SK-N-SH treated with all-trans-retinoic acid at 6 μM for 48 hours (cell line): ENCODE data around the gene ATP6AP1.

Experiments
- ATAC-seq: fragments of 200-7000 bp; cut with Tn5 transposase; 3 replicates; pipeline ENCODE4 v1.9.1; 2020; ENCODE audit warnings: mild to moderate bottlenecking, moderate library complexity
- ARNTL ChIP-seq: fragments of 450-650 bp; formaldehyde crosslinking; IDR thresholded peaks from 2 replicates; pipeline ENCODE4 v1.5.0; 2020; ENCODE audit warnings: low read depth, mild to moderate bottlenecking, moderate library complexity, borderline replicate concordance
- CSDC2 ChIP-seq: fragments of 250-450 bp; sonication (Bioruptor Pico); IDR thresholded peaks from 2 replicates; pipeline ENCODE4 v1.5.0; 2020; ENCODE audit warnings: mild to moderate bottlenecking, moderate library complexity
- ESRRG ChIP-seq: fragments of 250-450 bp; sonication (Bioruptor Pico); IDR thresholded peaks from 2 replicates; pipeline ENCODE4 v1.6.1; 2021; ENCODE audit warnings: mild to moderate bottlenecking
- GLIS3 ChIP-seq: fragments of 250-450 bp; sonication (Bioruptor Pico); IDR thresholded peaks from 2 replicates; pipeline ENCODE4 v1.5.0; 2020; ENCODE audit warnings: mild to moderate bottlenecking, moderate library complexity
- ISL1 ChIP-seq: fragments of 250-450 bp; sonication (Bioruptor Pico); IDR thresholded peaks from 2 replicates; pipeline ENCODE4 v2.1.2; 2022; ENCODE audit warnings: mild to moderate bottlenecking, moderate library complexity
- OSR1 ChIP-seq: fragments of 250-450 bp; sonication (Bioruptor Pico); IDR thresholded peaks from 2 replicates; pipeline ENCODE4 v1.8.0; 2022; ENCODE audit warnings: moderate library complexity, mild to moderate bottlenecking, inconsistent platforms
- PPARA ChIP-seq: fragments of 250-450 bp; sonication (Bioruptor Pico); IDR thresholded peaks from 2 replicates; pipeline ENCODE4 v1.5.0; 2020; ENCODE audit warnings: mild to moderate bottlenecking, borderline replicate concordance
- RARB ChIP-seq: fragments of 250-450 bp; sonication (Bioruptor Pico); IDR thresholded peaks from 2 replicates; pipeline ENCODE4 v1.8.0; 2021; ENCODE audit warnings: mild to moderate bottlenecking, moderate library complexity
- SNAI2 ChIP-seq: fragments of 250-450 bp; sonication (Bioruptor Pico); IDR thresholded peaks from 2 replicates; pipeline ENCODE4 v1.5.0; 2020; ENCODE audit warnings: mild to moderate bottlenecking, moderate library complexity
- TCF4 ChIP-seq: fragments of 250-450 bp; sonication (Bioruptor Pico); IDR thresholded peaks from 2 replicates; pipeline ENCODE4 v1.8.0; 2021; ENCODE audit warnings: mild to moderate bottlenecking, moderate library complexity, borderline replicate concordance
- TOX ChIP-seq: fragments of 250-450 bp; sonication (Bioruptor Pico); IDR thresholded peaks from 2 replicates; pipeline ENCODE4 v1.8.0; 2021; ENCODE audit warnings: mild to moderate bottlenecking, moderate library complexity, borderline replicate concordance
- ZFP3 ChIP-seq: fragments of 250-450 bp; sonication (Bioruptor Pico); IDR thresholded peaks from 2 replicates; pipeline ENCODE4 v1.5.0; 2020; ENCODE audit warnings: mild to moderate bottlenecking, moderate library complexity
- ZFP30 ChIP-seq: fragments of 450-650 bp; formaldehyde crosslinking; IDR thresholded peaks from 2 replicates; pipeline ENCODE4 v1.5.0; 2022; ENCODE audit warnings: mild to moderate bottlenecking, moderate library complexity
- ZNF565 ChIP-seq: fragments of 450-650 bp; formaldehyde crosslinking; conservative IDR thresholded peaks from 2 replicates; pipeline ENCODE4 v1.5.0; 2020; ENCODE audit warnings: low read depth, mild to moderate bottlenecking, moderate library complexity
- ZNF70 ChIP-seq: fragments of 450-650 bp; formaldehyde crosslinking; IDR thresholded peaks from 2 replicates; pipeline ENCODE4 v1.5.0; 2020; ENCODE audit warnings: mild to moderate bottlenecking, moderate library complexity
- ZNF8 ChIP-seq: fragments of 450-650 bp; formaldehyde crosslinking; IDR thresholded peaks from 2 replicates; pipeline ENCODE4 v1.5.0; 2020; ENCODE audit warnings: mild to moderate bottlenecking, moderate library complexity
- TF ChIP-seq, protein P1 (sequence below): fragments of 250-450 bp; sonication (Bioruptor Pico); IDR thresholded peaks from 2 replicates; pipeline ENCODE4 v1.5.0; 2020; ENCODE audit warnings: mild to moderate bottlenecking, moderate library complexity
- TF ChIP-seq, protein P2 (sequence below): fragments of 250-450 bp; sonication (Bioruptor Pico); IDR thresholded peaks from 2 replicates; pipeline ENCODE4 v1.5.1; 2020; ENCODE audit warnings: low read depth, mild to moderate bottlenecking, moderate library complexity
- TF ChIP-seq, protein P3 (sequence below): fragments of 250-450 bp; sonication (Bioruptor Pico); IDR thresholded peaks from 2 replicates; pipeline ENCODE4 v1.8.0; 2020; ENCODE audit warnings: mild to moderate bottlenecking, moderate library complexity, borderline replicate concordance
- TF ChIP-seq, protein P4 (sequence below): fragments of 250-450 bp; sonication (Bioruptor Pico); IDR thresholded peaks from 2 replicates; pipeline ENCODE4 v1.8.0; 2021; ENCODE audit warnings: low read depth, mild to moderate bottlenecking, moderate library complexity, borderline replicate concordance
- TF ChIP-seq, protein P5 (sequence below): fragments of 250-450 bp; sonication (Bioruptor Pico); IDR thresholded peaks from 2 replicates; pipeline ENCODE4 v1.5.1; 2021; ENCODE audit warnings: mild to moderate bottlenecking, moderate library complexity

The ATP6AP1 gene

DNA sequence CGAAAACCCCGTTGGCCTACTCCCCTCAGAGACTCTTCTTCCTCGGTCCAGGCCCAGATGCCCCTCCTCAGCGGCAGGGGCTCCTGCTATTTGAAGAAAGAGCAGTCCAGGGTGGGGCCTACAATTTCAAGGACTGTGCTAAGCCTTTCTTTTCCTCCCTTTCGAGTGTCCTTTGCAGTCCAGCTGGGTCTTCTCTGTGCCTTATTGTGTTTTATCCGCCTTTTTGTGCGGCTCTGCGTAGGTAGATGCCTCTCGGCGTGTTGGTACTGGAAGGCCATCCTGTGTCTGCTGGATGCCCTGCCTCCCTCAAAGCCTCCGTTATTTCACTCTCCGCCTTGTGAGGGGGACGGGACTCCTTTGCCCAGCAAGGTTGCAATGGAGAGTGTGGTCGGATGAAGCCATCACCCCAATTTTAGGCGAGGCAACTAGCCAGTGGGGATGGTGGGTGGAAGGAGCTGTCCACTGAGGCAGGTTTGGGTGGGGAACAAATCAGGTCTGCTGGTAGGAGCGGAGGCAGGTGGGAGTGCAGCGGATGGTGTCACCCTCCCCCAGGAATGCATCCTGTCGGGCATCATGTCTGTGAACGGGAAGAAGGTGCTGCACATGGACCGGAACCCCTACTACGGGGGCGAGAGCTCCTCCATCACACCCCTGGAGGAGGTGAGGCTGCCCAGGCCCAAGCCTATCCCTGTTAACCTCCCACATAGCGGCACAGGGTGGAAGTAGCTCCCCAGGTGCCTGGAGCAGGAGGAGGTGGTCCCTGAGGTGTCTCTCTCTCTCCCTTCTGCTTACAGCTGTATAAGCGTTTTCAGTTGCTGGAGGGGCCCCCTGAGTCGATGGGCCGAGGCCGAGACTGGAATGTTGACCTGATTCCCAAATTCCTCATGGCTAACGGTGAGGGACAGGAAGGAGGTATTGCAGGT lies 9.8 kb downstream of the ATP6AP1 start:
- ATAC-seq = peak; percentile 11
- TF ChIP-seq PPARA (CRISPR knock-in tag) = no peak
- no peak for TF ChIP-seq TCF4 (CRISPR knock-in tag)
- TF ChIP-seq, protein P1, sequence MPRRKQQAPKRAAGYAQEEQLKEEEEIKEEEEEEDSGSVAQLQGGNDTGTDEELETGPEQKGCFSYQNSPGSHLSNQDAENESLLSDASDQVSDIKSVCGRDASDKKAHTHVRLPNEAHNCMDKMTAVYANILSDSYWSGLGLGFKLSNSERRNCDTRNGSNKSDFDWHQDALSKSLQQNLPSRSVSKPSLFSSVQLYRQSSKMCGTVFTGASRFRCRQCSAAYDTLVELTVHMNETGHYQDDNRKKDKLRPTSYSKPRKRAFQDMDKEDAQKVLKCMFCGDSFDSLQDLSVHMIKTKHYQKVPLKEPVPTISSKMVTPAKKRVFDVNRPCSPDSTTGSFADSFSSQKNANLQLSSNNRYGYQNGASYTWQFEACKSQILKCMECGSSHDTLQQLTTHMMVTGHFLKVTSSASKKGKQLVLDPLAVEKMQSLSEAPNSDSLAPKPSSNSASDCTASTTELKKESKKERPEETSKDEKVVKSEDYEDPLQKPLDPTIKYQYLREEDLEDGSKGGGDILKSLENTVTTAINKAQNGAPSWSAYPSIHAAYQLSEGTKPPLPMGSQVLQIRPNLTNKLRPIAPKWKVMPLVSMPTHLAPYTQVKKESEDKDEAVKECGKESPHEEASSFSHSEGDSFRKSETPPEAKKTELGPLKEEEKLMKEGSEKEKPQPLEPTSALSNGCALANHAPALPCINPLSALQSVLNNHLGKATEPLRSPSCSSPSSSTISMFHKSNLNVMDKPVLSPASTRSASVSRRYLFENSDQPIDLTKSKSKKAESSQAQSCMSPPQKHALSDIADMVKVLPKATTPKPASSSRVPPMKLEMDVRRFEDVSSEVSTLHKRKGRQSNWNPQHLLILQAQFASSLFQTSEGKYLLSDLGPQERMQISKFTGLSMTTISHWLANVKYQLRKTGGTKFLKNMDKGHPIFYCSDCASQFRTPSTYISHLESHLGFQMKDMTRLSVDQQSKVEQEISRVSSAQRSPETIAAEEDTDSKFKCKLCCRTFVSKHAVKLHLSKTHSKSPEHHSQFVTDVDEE (CRISPR knock-in tag) = no peak
- no peak for TF ChIP-seq CSDC2 (CRISPR knock-in tag)
- no peak for TF ChIP-seq ZFP3 (CRISPR knock-in tag)
- no peak for TF ChIP-seq RARB
- TF ChIP-seq, protein P2, sequence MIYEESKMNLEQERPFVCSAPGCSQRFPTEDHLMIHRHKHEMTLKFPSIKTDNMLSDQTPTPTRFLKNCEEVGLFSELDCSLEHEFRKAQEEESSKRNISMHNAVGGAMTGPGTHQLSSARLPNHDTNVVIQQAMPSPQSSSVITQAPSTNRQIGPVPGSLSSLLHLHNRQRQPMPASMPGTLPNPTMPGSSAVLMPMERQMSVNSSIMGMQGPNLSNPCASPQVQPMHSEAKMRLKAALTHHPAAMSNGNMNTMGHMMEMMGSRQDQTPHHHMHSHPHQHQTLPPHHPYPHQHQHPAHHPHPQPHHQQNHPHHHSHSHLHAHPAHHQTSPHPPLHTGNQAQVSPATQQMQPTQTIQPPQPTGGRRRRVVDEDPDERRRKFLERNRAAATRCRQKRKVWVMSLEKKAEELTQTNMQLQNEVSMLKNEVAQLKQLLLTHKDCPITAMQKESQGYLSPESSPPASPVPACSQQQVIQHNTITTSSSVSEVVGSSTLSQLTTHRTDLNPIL (CRISPR knock-in tag) = no peak
- TF ChIP-seq OSR1 (CRISPR knock-in tag) = no peak
- TF ChIP-seq, protein P3, sequence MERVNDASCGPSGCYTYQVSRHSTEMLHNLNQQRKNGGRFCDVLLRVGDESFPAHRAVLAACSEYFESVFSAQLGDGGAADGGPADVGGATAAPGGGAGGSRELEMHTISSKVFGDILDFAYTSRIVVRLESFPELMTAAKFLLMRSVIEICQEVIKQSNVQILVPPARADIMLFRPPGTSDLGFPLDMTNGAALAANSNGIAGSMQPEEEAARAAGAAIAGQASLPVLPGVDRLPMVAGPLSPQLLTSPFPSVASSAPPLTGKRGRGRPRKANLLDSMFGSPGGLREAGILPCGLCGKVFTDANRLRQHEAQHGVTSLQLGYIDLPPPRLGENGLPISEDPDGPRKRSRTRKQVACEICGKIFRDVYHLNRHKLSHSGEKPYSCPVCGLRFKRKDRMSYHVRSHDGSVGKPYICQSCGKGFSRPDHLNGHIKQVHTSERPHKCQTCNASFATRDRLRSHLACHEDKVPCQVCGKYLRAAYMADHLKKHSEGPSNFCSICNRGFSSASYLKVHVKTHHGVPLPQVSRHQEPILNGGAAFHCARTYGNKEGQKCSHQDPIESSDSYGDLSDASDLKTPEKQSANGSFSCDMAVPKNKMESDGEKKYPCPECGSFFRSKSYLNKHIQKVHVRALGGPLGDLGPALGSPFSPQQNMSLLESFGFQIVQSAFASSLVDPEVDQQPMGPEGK (CRISPR knock-in tag) = no peak
- TF ChIP-seq, protein P4, sequence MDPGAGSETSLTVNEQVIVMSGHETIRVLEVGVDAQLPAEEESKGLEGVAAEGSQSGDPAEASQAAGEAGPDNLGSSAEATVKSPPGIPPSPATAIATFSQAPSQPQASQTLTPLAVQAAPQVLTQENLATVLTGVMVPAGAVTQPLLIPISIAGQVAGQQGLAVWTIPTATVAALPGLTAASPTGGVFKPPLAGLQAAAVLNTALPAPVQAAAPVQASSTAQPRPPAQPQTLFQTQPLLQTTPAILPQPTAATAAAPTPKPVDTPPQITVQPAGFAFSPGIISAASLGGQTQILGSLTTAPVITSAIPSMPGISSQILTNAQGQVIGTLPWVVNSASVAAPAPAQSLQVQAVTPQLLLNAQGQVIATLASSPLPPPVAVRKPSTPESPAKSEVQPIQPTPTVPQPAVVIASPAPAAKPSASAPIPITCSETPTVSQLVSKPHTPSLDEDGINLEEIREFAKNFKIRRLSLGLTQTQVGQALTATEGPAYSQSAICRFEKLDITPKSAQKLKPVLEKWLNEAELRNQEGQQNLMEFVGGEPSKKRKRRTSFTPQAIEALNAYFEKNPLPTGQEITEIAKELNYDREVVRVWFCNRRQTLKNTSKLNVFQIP = no peak
- TF ChIP-seq ESRRG (CRISPR knock-in tag) = no peak
- TF ChIP-seq ZFP30 (CRISPR knock-in tag) = no peak
- TF ChIP-seq ZNF70 (CRISPR knock-in tag) = no peak
- no peak for TF ChIP-seq SNAI2 (CRISPR knock-in tag)
- no peak for TF ChIP-seq ZNF565 (CRISPR knock-in tag)
- TF ChIP-seq, protein P5, sequence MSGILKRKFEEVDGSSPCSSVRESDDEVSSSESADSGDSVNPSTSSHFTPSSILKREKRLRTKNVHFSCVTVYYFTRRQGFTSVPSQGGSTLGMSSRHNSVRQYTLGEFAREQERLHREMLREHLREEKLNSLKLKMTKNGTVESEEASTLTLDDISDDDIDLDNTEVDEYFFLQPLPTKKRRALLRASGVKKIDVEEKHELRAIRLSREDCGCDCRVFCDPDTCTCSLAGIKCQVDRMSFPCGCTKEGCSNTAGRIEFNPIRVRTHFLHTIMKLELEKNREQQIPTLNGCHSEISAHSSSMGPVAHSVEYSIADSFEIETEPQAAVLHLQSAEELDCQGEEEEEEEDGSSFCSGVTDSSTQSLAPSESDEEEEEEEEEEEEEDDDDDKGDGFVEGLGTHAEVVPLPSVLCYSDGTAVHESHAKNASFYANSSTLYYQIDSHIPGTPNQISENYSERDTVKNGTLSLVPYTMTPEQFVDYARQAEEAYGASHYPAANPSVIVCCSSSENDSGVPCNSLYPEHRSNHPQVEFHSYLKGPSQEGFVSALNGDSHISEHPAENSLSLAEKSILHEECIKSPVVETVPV = no peak
- TF ChIP-seq ISL1 (CRISPR knock-in tag) = no peak
- no peak for TF ChIP-seq TOX
- no peak for TF ChIP-seq ZNF8 (CRISPR knock-in tag)

DNA sequence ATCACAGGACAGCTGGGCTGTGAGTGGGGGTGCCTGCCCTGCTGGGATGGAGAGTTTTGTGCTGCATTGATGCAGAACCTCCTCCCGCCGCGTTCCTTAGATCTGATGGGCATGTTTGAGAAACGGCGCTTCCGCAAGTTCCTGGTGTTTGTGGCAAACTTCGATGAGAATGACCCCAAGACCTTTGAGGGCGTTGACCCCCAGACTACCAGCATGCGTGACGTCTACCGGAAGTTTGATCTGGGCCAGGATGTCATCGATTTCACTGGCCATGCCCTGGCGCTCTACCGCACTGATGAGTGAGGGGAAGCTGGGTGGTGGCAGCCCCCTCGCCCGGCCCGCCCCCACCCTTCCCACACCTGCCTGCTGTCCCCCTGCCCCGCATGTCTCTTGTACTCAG lies 11.4 kb downstream of the ATP6AP1 start:
- ATAC-seq = no peak
- TF ChIP-seq TCF4 (CRISPR knock-in tag) (no peak), ESRRG (CRISPR knock-in tag) (no peak), ZNF8 (CRISPR knock-in tag) (no peak), TOX (no peak), OSR1 (CRISPR knock-in tag) (no peak), ZNF70 (CRISPR knock-in tag) (no peak), ZFP3 (CRISPR knock-in tag) (no peak), GLIS3 (CRISPR knock-in tag) (no peak), ZFP30 (CRISPR knock-in tag) (no peak), CSDC2 (CRISPR knock-in tag) (no peak), ARNTL (CRISPR knock-in tag) (no peak)
- TF ChIP-seq, protein P2 (CRISPR knock-in tag) = no peak
- TF ChIP-seq, protein P1 (CRISPR knock-in tag) = no peak
- TF ChIP-seq, protein P3 (CRISPR knock-in tag) = no peak
